ENCODE results near the gene SKAP1. TPM values are rescaled to one million over a fixed set of nuclear protein-coding genes. Genes with fewer than 3 reads are reported as not detected.
A peak's percentile ranks its signal among the peaks of the same experiment; 100 is the strongest.

SKAP1 gene
- total and polyA plus RNA-seq, 12 donors: 3.2 to 117 (median 10.7) TPM

GRCh38 chr17:48442819-48443218 is 12.8 kb upstream of the SKAP1 start:
- DNase-seq: peak in 1 of 7 donors; percentile 7
- TF ChIP-seq CTCF (IDR thresholded peaks at IDR 0.05) (no peak), POLR2A (IDR thresholded peaks at IDR 0.05) (no peak)
- H3K27ac ChIP-seq: no peak overlapping the region
- 74 to 89% (median 79%) methylated on average over 3 of the region's 3 CpGs for WGBS, 4 donors
- no peaks in the 10 kb centered on the region for H3K9me3 ChIP-seq (replicated peaks in 1 of 3)
- H3K4me1 ChIP-seq (replicated peaks in 1 of 2): peaks cover 17 to 31% of the 10 kb centered on the region in 2 donors
- no peaks in the 10 kb centered on the region for H3K27me3 ChIP-seq
- intact Hi-C loops (cut with DNase I): no loop called here
- H3K36me3 ChIP-seq (replicated peaks in 1 of 2): no peaks in the 10 kb centered on the region
- no peak overlapping the region for H3K4me3 ChIP-seq

GRCh38 chr17:48441862-48442261 is 11.8 kb upstream of the SKAP1 start:
- Histone ChIP-seq H3K9me3 (replicated peaks in 1 of 3) (no peaks in the 10 kb centered on the region), H3K4me1 (replicated peaks in 1 of 2) (peaks cover 17 to 31% of the 10 kb centered on the region in 2 donors), H3K27me3 (no peaks in the 10 kb centered on the region), H3K27ac (no peak overlapping the region), H3K4me3 (no peak overlapping the region), H3K36me3 (replicated peaks in 1 of 2) (no peaks in the 10 kb centered on the region)
- TF ChIP-seq POLR2A (IDR thresholded peaks at IDR 0.05) (no peak), CTCF (IDR thresholded peaks at IDR 0.05) (no peak)
- WGBS, 4 donors: 94 to 97% (median 97%) methylated on average over 4 of the region's 4 CpGs
- intact Hi-C loops (cut with DNase I): no loop called here
- no peak for DNase-seq

GRCh38 chr17:48441231-48441711 is 11.3 kb upstream of the SKAP1 start:
- no peak for TF ChIP-seq CTCF (IDR thresholded peaks at IDR 0.05)
- TF ChIP-seq POLR2A (IDR thresholded peaks at IDR 0.05): no peak
- no peak overlapping the region for H3K4me3 ChIP-seq
- intact Hi-C loops (cut with DNase I): no loop called here
- DNase-seq: no peak
- no peaks in the 10 kb centered on the region for H3K36me3 ChIP-seq (replicated peaks in 1 of 2)
- H3K9me3 ChIP-seq (replicated peaks in 1 of 3): no peaks in the 10 kb centered on the region
- H3K27me3 ChIP-seq: no peaks in the 10 kb centered on the region
- H3K27ac ChIP-seq: no peak overlapping the region
- H3K4me1 ChIP-seq (replicated peaks in 1 of 2): peaks cover 17 to 31% of the 10 kb centered on the region in 2 donors
- 50 to 83% (median 69%) methylated on average over 1 of the region's 1 CpG for WGBS, 4 donors

- intact Hi-C loops (cut with DNase I): no loop called here
- H3K4me3 ChIP-seq: no peak overlapping the region
- H3K27me3 ChIP-seq: no peaks in the 10 kb centered on the region
- WGBS, 4 donors: 70 to 85% (median 75%) methylated on average over 2 of the region's 2 CpGs
- TF ChIP-seq CTCF (IDR thresholded peaks at IDR 0.05): no peak
- no peak for TF ChIP-seq POLR2A (IDR thresholded peaks at IDR 0.05)
- H3K36me3 ChIP-seq (replicated peaks in 1 of 2): no peaks in the 10 kb centered on the region
- H3K4me1 ChIP-seq (replicated peaks in 1 of 2): peaks cover 17 to 31% of the 10 kb centered on the region in 2 donors
- peak overlapping the region in 1 of 5 donors; percentile 71 for H3K27ac ChIP-seq
- no peaks in the 10 kb centered on the region for H3K9me3 ChIP-seq (replicated peaks in 1 of 3)
- DNase-seq: no peak
These were observed 10.7 kb upstream of the SKAP1 start for GRCh38 chr17:48440669-48441068.
